ENCODE data around the gene PACRG. TPM values are rescaled to one million over a fixed set of nuclear protein-coding genes. Genes with fewer than 3 reads are reported as not detected.

Gene PACRG
- total and polyA plus RNA-seq, 2 of the 13 experiments (the other 11 are each of a cell fraction or from before 2014, with no cell fraction given): 0.13 TPM; not detected in 1

GRCh38 chr6:163180874-163181541 is 453.2 kb downstream of the PACRG start (continued):
- no peak; the same call in 1 of the 2 replicates for TF ChIP-seq ZBTB7A (CRISPR knock-in tag; IDR thresholded peaks at IDR 0.05)
- no peak for TF ChIP-seq HOXA9 (CRISPR knock-in tag; IDR thresholded peaks at IDR 0.05; ENCODE audit: borderline replicate concordance)
- TF ChIP-seq SIN3B (IDR thresholded peaks at IDR 0.05; ENCODE audit: low read length): no peak; the same call in 1 of the 2 replicates
- TF ChIP-seq ZBTB26 (CRISPR knock-in tag; IDR thresholded peaks at IDR 0.05; ENCODE audit: borderline replicate concordance): peak; percentile 84
- peak; percentile 57; the same call in 1 of the 2 replicates for TF ChIP-seq GABPB1 (CRISPR knock-in tag; IDR thresholded peaks at IDR 0.05)
- TF ChIP-seq KMT2A (CRISPR knock-in tag; IDR thresholded peaks at IDR 0.05): peak; percentile 82
- TF ChIP-seq HDAC2 (CRISPR knock-in tag; IDR thresholded peaks at IDR 0.05): peak; percentile 82
- TF ChIP-seq MTF1 (CRISPR knock-in tag; IDR thresholded peaks at IDR 0.05): no peak
- TF ChIP-seq HNRNPK (IDR thresholded peaks at IDR 0.05; ENCODE audit: low read depth, low read length, poor library complexity, severe bottlenecking): no peak
- 0 out of 2 replicates have a peak, but pooled peaks have one; percentile 29 for TF ChIP-seq ZNF30 (CRISPR knock-in tag; IDR thresholded peaks at IDR 0.05)
- peak; percentile 63 for TF ChIP-seq SKI (IDR thresholded peaks at IDR 0.05; ENCODE audit: partially characterized antibody)
- no peak for TF ChIP-seq KAT2B (IDR thresholded peaks at IDR 0.05; ENCODE audit: borderline replicate concordance, low read depth, low read length)
- peak; percentile 87; the same call in 1 of the 2 replicates for TF ChIP-seq ZNF558 (CRISPR knock-in tag; IDR thresholded peaks at IDR 0.05; ENCODE audit: borderline replicate concordance)
- peak; percentile 83; the same call in 1 of the 2 replicates for TF ChIP-seq NCOA2 (CRISPR knock-in tag; IDR thresholded peaks at IDR 0.05)
- no peak for TF ChIP-seq ZNF564 (CRISPR knock-in tag; IDR thresholded peaks at IDR 0.05)
- TF ChIP-seq TBL1XR1 (IDR thresholded peaks at IDR 0.05; ENCODE audit: borderline replicate concordance, low read length, partially characterized antibody): peak; percentile 90
- peak; percentile 83 for TF ChIP-seq KLF11 (CRISPR knock-in tag; IDR thresholded peaks at IDR 0.05)
- no peak; the same call in 1 of the 2 replicates for TF ChIP-seq NFKB2 (CRISPR knock-in tag; IDR thresholded peaks at IDR 0.05; ENCODE audit: borderline replicate concordance)
- TF ChIP-seq ZNF670 (CRISPR knock-in tag; IDR thresholded peaks at IDR 0.05; ENCODE audit: borderline replicate concordance): peak; percentile 96
- TF ChIP-seq HOXA7 (CRISPR knock-in tag; IDR thresholded peaks at IDR 0.05): no peak
- peak; percentile 97 for TF ChIP-seq POGK (CRISPR knock-in tag; conservative IDR thresholded peaks at IDR 0.05)
- TF ChIP-seq MLX (CRISPR knock-in tag; IDR thresholded peaks at IDR 0.05): peak; percentile 53
- peak; percentile 91; the same call in 1 of the 2 replicates for TF ChIP-seq NFKBIZ (CRISPR knock-in tag; IDR thresholded peaks at IDR 0.05)
- TF ChIP-seq ADNP (CRISPR knock-in tag; IDR thresholded peaks at IDR 0.05): no peak
- TF ChIP-seq ZUFSP (CRISPR knock-in tag; IDR thresholded peaks at IDR 0.05; ENCODE audit: borderline replicate concordance): no peak
- TF ChIP-seq ZNF335 (CRISPR knock-in tag; IDR thresholded peaks at IDR 0.05): peak; percentile 66; the same call in 1 of the 2 replicates
